Mammary microvascular endothelial cell (primary cell): ENCODE measurements around the gene CCL17. TPM values are rescaled to one million over a fixed set of nuclear protein-coding genes. Genes with fewer than 3 reads are reported as not detected.

ENCODE experiments used
- total RNA-seq: library from RNA; depleted of rRNA; stranded (reverse); fragments of >200 nt; gene quantifications from 2 replicates; pipeline ENCODE4 v1.2.3, GENCODE V29; 2015

Gene CCL17
- total RNA-seq = not detected in 2 replicates

DNA sequence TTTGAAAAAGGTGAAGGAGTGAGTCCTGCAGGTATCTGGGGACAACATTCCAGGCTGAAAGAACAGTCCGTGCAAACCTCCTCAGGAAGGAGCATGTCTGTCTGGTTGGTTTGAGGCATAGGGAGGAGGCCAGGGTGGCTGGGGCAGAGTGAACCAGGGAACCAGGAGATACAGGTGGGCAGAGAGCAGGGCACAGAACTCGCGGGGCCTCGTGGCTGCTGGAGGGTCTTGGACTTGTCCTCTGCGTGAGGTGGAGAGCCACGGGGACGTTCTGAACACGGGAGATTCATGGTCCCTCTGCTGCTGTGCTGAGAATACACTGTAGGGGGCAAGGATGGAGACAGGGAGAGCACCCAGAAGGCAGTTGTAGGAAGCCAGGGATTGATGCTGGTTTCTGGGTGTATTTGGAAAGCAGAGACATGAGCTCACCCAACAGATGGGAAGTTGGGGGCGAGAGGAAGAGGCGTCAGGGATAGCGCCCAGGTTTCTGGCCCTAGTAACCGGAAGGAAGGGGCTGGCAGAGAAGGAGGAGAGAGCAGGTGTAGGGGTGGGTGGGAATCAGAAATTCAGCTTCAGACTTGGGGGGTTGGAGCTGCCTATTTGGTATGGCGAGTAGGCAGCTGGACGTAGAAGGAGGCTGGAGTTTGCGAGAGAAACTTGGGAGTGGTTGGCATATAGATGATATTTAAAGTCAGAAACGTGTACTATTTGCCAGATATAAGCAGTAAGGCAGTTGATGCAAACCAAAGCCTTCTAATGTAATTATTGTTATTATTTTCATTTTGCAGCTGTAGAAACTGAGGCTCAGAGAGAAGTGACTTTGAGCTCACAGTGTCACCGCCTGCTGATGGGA lies at the start of gene CCL17:
Gene CCL17 (plus strand): TSS at position 803 of the 853 bp plus-strand sequence. CDS start 9,166 bp downstream, outside the sequence.

DNA sequence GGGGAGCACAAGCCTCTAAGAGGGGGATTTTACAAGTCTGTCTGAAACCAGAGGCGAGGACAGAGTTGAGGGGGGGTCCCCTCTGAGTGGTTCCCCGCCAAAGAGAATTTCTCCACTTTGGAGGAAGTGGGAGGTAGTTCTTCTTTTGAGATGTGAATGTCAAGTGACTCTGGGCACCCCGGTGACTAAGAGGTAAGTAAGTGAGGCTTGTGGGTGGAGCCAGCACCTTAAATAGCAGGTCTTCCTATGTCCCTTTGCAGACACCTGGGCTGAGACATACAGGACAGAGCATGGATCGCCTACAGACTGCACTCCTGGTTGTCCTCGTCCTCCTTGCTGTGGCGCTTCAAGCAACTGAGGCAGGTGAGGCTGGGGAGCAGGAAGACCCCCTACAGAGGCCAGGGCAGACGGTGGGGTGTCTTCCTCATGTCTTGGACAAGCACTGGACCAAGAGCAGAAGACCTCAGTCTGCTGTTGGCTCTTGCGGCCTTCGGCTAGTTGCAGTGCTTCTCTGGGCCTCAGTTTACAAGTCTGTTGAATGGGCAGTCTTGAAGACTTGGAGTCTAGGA lies 46.0 kb upstream of the CCL17 start, which contains the start of gene CCL22:
Gene CCL22 (plus strand): TSS at position 257 of the 569 bp plus-strand sequence. CDS start 34 bp downstream, at position 291.

DNA sequence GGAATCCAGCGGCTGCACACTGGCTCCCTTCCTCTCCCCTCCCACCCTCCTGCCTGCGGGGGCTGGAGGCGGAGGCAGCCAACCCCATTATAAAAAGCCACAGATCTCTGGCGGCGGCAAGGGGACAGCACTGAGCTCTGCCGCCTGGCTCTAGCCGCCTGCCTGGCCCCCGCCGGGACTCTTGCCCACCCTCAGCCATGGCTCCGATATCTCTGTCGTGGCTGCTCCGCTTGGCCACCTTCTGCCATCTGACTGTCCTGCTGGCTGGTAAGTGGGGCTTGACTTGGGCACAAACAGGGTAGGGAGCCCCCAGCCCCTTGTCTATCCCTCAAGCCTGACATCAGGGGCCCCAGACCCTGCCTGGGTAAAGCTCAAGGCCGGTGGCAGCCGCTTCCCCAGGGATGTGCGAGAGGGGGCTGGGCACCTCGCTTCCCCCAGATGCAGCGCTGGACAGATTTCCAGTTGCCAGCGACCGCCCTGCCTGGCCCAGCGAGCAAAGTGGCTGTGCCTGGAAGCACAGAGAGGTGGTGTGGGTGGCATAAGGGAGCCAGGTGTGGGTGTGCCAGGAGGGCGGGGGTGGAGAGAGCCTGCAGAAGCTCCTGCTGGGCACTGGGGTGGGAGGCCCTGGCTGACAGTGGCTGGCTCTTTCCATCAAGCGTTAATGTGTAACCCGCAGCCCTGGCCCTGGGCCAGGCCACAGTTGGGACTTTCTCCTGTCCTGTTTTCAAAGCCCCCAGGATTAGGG lies 32.0 kb upstream of the CCL17 start, which contains the start of gene CX3CL1:
Gene CX3CL1 (plus strand): TSS at position 119 of the 745 bp plus-strand sequence. CDS start 79 bp downstream, at position 198.

DNA sequence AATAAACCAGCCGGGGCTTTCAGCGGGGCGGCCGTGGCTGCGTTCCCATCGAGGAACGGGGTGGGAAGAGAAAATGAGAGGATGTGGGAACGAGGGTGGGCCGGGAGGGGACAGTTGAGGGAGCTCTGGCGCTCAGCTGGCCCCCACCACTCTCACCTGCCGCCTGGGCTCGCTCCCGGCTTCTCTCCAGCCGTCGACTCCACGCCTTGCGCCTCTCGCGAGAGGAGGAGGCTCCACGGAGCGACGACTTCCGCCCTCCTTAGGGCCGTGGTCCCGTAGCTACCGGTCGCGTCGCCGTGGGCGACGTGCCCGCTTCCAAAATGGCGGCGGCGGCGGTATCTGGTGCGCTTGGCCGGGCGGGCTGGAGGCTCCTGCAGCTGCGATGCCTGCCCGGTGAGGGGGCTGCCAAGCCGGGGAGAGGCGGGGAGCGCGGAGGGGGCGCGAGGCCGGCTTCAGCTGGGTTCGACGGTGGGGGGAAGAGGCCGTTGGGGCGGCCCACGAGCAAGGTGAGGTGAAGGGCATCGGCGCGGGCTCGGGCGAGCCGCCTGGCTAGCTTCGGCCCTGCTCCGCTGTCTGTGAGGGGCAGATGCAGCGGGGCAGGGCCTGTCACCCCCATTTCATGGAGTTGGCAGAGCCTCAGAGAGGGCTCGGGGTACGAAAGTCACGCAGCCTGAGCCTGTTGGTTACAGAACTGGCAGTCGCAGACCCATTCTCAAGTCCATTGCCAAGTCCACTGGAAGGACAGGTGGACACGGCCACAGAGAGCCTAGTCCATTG lies 42.8 kb downstream of the CCL17 start, which contains the start of the genes CIAPIN1 and COQ9:
Gene CIAPIN1 (minus strand): TSS at position 200 of the 777 bp plus-strand sequence. CDS start 6,457 bp downstream, outside the sequence.
Gene COQ9 (plus strand): TSS at position 294 of the 777 bp plus-strand sequence. CDS start 27 bp downstream, at position 321.

DNA sequence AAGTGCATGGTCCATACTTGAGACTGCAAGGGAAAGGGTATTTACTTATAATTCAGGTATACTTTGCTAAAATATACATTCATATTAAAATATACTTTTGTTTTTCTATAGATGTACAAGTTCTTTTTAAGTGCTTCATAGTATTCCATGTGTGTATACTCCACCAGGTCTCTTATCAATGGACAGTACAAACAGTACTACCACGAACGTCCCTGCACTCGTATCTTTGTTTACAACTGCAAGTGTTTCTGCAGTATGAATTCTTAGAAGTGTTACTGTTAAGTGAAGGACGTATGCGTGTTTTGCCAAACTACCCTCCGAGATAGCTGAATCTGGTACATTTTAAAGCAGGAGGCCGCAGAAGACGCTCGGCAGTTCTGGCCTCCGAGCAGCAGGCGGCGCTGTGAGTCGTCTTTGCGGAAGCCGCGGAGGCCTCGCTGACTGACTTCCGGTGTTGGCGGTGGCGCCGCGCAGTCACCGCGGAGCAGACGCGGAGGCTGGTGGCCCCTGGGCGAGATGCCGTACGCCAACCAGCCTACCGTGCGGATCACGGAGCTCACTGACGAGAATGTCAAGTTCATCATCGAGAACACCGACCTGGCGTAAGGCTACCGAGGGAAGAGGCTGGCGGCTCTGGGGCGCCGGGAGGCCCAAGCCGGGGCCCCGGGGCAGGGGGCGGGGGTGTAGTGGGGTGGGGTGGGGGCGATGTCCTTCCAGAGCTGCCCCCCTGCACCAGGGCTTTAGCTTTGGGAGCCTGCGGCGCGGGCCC lies 57.8 kb downstream of the CCL17 start, which contains the start of gene POLR2C:
Gene POLR2C (plus strand): TSS at position 471 of the 769 bp plus-strand sequence. CDS start 46 bp downstream, at position 517.

Other genes with a start within 250 kb of the CCL17 start
- gene PSME3IP1, start 218.7 kb upstream of the CCL17 start, total RNA-seq = 58.0 and 66.2 TPM in 2 replicates
- gene RSPRY1, start 218.4 kb upstream of the CCL17 start, total RNA-seq = 29.7 and 30.0 TPM in 2 replicates
- 117 and 124 TPM in 2 replicates for gene ARL2BP, start 159.5 kb upstream of the CCL17 start, total RNA-seq
- 2.1 and 3.0 TPM in 2 replicates for gene PLLP, start 120.1 kb upstream of the CCL17 start, total RNA-seq
- not detected in 2 replicates for gene CCL22, start 46.0 kb upstream of the CCL17 start, total RNA-seq
- 5.1 and 6.1 TPM in 2 replicates for gene CX3CL1, start 32.3 kb upstream of the CCL17 start, total RNA-seq
- gene CIAPIN1, start 42.6 kb downstream of the CCL17 start, total RNA-seq = 59.5 and 68.2 TPM in 2 replicates
- gene COQ9, start 42.7 kb downstream of the CCL17 start, total RNA-seq = 44.5 and 45.7 TPM in 2 replicates
- 96.7 and 107 TPM in 2 replicates for gene POLR2C, start 57.9 kb downstream of the CCL17 start, total RNA-seq
- 7.8 and 10.1 TPM in 2 replicates for gene DOK4, start 81.7 kb downstream of the CCL17 start, total RNA-seq
- 13.4 and 17.4 TPM in 2 replicates for gene CCDC102A, start 131.8 kb downstream of the CCL17 start, total RNA-seq
- not detected in 2 replicates for gene ADGRG5, start 137.9 kb downstream of the CCL17 start, total RNA-seq
- 321 and 415 TPM in 2 replicates for gene ADGRG1, start 223.9 kb downstream of the CCL17 start, total RNA-seq